Measurements from ENCODE around the gene RBMS1. TPM values are rescaled to one million over a fixed set of nuclear protein-coding genes. Genes with fewer than 3 reads are reported as not detected.
A peak's percentile ranks its signal among the peaks of the same experiment; 100 is the strongest.
"Not testable (repeated sequence)": the region's sequence is repeated elsewhere in the genome, so short reads cannot be mapped to it uniquely, and the experiment has no call there.

RBMS1 gene
- total and polyA plus RNA-seq, 2 experiments from 2014 or later, result 55.5 to 94.8 TPM

DNA sequence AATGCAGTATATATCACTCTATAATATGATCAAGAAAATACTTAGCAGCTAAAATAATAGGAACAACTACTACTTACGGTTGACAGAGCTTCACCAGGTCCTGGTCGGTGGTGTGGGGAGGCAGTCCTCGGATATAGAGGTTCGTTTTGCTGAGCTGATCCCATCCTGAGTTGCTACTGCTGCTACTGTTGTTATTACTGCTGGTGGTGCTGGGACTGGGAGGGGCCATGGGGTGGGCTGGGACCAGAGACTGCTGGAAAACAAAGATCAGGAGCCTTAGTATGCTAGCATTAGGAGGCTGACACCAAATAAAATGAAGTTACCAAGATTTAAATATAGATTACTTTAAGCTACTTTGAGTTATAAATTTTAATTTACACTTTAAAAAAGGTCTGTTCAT, 126.5 kb downstream of the RBMS1 start:
- Histone ChIP-seq H3K4me1 (ENCODE audit: insufficient read depth) (peaks cover 42% of the 10 kb centered on the region), H3K79me2 (replicated peaks; ENCODE audit: insufficient read depth) (peaks cover 79% of the 10 kb centered on the region), H4K20me1 (replicated peaks; ENCODE audit: insufficient read depth) (0 out of 2 replicates have a peak, but pooled peaks cover 11% of the 10 kb centered on the region)
- not testable (repeated sequence) for H3K36me3 ChIP-seq (ENCODE audit: insufficient read depth); H3F3A ChIP-seq (replicated peaks; ENCODE audit: low read depth); H3K27me3 ChIP-seq (ENCODE audit: insufficient read depth); DNase-seq (ENCODE audit: low spot score); H3K27ac ChIP-seq (ENCODE audit: low read depth); H3K4me2 ChIP-seq; H2AFZ ChIP-seq; H3K27me3 Mint-ChIP-seq (ENCODE audit: insufficient read depth, low read depth, poor library complexity); H3K4me3 ChIP-seq; H3K27ac Mint-ChIP-seq; H3K4me3 Mint-ChIP-seq; H3K36me3 Mint-ChIP-seq (ENCODE audit: low read depth); H3K9me2 ChIP-seq (ENCODE audit: insufficient read depth); H3K9me3 Mint-ChIP-seq
- peaks cover 63% of the 10 kb centered on the region for H3K4me1 Mint-ChIP-seq
- peak; percentile 84 for ATAC-seq

DNA sequence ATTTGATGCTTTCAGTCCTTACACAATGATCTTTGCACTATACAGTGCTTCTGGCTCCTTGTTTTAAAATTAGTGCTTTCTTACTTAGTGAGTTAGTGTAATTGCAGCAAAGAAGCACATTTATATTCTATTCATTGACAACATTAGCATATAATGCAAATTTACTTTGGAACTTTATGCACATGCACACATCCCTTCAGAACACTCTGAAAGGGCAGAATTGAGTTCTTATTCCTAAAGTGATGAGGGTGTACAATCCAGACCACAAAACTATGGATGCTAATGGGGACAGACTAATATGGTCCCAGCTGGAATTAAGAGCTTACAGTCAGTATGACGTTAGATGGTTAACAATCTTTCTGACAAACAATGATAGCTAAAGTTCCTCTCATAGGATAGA, 127.1 kb downstream of the RBMS1 start:
- H3K4me3 ChIP-seq, result no peak overlapping the region
- Mint-ChIP-seq H3K4me3 (no peak overlapping the region), H3K27me3 (ENCODE audit: insufficient read depth, low read depth, poor library complexity) (peaks cover 3% of the 10 kb centered on the region), H3K36me3 (ENCODE audit: low read depth) (peaks cover 9% of the 10 kb centered on the region; the same call in 2 of the 3 replicates), H3K4me1 (peaks cover 56% of the 10 kb centered on the region), H3K27ac (no peak overlapping the region), H3K9me3 (no peaks in the 10 kb centered on the region)
- DNase-seq (ENCODE audit: low spot score), result no peak
- peaks cover 75% of the 10 kb centered on the region for H3K79me2 ChIP-seq (replicated peaks; ENCODE audit: insufficient read depth)
- H3K36me3 ChIP-seq (ENCODE audit: insufficient read depth), result no peaks in the 10 kb centered on the region
- TF ChIP-seq NANOG (IDR thresholded peaks at IDR 0.05; ENCODE audit: borderline replicate concordance) (no peak), JUNB (IDR thresholded peaks at IDR 0.05; ENCODE audit: unreplicated experiment) (no peak), EZH2 (IDR thresholded peaks at IDR 0.05; ENCODE audit: low read depth, unreplicated experiment) (no peak), EZH2phosphoT487 (IDR thresholded peaks at IDR 0.05; ENCODE audit: unreplicated experiment) (no peak), CREB1 (CRISPR knock-in tag; IDR thresholded peaks at IDR 0.05; ENCODE audit: low read depth) (no peak), ZNF331 (CRISPR knock-in tag; IDR thresholded peaks at IDR 0.05; ENCODE audit: low read depth) (no peak), STAT1 (IDR thresholded peaks at IDR 0.05; ENCODE audit: unreplicated experiment) (no peak), POLR2AphosphoS5 (IDR thresholded peaks at IDR 0.05; ENCODE audit: low read depth) (no peak)
- TF ChIP-seq, protein P1, sequence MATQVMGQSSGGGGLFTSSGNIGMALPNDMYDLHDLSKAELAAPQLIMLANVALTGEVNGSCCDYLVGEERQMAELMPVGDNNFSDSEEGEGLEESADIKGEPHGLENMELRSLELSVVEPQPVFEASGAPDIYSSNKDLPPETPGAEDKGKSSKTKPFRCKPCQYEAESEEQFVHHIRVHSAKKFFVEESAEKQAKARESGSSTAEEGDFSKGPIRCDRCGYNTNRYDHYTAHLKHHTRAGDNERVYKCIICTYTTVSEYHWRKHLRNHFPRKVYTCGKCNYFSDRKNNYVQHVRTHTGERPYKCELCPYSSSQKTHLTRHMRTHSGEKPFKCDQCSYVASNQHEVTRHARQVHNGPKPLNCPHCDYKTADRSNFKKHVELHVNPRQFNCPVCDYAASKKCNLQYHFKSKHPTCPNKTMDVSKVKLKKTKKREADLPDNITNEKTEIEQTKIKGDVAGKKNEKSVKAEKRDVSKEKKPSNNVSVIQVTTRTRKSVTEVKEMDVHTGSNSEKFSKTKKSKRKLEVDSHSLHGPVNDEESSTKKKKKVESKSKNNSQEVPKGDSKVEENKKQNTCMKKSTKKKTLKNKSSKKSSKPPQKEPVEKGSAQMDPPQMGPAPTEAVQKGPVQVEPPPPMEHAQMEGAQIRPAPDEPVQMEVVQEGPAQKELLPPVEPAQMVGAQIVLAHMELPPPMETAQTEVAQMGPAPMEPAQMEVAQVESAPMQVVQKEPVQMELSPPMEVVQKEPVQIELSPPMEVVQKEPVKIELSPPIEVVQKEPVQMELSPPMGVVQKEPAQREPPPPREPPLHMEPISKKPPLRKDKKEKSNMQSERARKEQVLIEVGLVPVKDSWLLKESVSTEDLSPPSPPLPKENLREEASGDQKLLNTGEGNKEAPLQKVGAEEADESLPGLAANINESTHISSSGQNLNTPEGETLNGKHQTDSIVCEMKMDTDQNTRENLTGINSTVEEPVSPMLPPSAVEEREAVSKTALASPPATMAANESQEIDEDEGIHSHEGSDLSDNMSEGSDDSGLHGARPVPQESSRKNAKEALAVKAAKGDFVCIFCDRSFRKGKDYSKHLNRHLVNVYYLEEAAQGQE (IDR thresholded peaks at IDR 0.05; ENCODE audit: unreplicated experiment), result no peak
- H3K9me2 ChIP-seq (ENCODE audit: insufficient read depth), result no peaks in the 10 kb centered on the region
- H2AFZ ChIP-seq, result no peak overlapping the region
- no peak overlapping the region for H3K4me2 ChIP-seq
- H4K20me1 ChIP-seq (replicated peaks; ENCODE audit: insufficient read depth), result 0 out of 2 replicates have a peak, but pooled peaks cover 9% of the 10 kb centered on the region
- H3F3A ChIP-seq (replicated peaks; ENCODE audit: low read depth), result no peaks in the 10 kb centered on the region
- H3K4me1 ChIP-seq (ENCODE audit: insufficient read depth), result peaks cover 37% of the 10 kb centered on the region
- no peaks in the 10 kb centered on the region for H3K27me3 ChIP-seq (ENCODE audit: insufficient read depth)
- ATAC-seq, result no peak
- H3K27ac ChIP-seq (ENCODE audit: low read depth), result no peak overlapping the region

Data from GM23338 (cell line).